GM21447 (cell line): ENCODE results near the gene LPP.
"Not testable (repeated sequence)": the region's sequence is repeated elsewhere in the genome, so short reads cannot be mapped to it uniquely, and the experiment has no call there.

Experiments
- ATAC-seq: cut with Tn5 transposase; IDR thresholded peaks from one replicate; pipeline ENCODE4 v1.9.1; 2021; ENCODE audit not compliant: unreplicated experiment

The LPP gene, protein sequence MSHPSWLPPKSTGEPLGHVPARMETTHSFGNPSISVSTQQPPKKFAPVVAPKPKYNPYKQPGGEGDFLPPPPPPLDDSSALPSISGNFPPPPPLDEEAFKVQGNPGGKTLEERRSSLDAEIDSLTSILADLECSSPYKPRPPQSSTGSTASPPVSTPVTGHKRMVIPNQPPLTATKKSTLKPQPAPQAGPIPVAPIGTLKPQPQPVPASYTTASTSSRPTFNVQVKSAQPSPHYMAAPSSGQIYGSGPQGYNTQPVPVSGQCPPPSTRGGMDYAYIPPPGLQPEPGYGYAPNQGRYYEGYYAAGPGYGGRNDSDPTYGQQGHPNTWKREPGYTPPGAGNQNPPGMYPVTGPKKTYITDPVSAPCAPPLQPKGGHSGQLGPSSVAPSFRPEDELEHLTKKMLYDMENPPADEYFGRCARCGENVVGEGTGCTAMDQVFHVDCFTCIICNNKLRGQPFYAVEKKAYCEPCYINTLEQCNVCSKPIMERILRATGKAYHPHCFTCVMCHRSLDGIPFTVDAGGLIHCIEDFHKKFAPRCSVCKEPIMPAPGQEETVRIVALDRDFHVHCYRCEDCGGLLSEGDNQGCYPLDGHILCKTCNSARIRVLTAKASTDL

DNA sequence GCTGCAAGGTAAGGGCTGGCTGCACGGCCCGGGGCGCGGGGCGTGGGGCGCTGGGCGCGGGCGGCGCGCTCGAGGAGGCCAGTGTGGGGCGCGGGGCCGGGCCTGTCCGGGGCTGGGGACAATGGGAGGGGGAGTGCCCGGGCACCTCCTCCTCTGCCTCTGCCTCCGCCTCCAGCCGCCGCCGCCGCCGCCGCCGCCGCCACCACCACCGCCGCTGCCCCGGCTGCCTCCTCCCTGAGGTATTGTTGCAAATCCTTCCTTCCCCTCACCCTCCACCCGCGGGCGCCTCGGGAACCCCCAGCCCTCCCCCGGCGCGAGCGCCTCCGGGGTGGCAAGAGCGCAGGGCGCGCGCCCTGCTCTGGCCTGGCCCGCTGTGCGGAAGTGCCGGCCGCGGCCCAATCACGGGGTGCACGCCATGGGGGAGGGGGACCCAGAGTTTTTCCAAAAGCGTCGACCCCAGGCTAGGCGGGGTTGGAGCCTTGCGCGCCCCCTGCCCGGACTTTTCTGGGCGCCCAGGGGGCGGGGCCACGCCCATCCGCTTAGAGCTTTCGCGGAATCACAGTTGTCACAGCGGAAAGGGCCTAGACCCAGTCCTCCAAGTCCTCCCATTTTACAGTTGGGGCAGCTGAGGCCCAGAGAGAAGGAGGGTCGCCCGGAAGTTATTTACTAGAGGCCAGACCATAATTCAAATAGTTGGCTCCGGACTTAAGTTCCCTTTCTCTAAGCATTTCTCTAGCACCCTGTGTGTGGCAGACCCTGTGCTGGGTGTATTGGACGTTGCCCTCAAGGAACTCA is at the start of gene LPP:
Gene LPP, plus strand, starts transcription at position 144 of the 795 bp plus-strand sequence. CDS start 251,964 bp downstream, outside the sequence.
- peak; percentile 74 for ATAC-seq

DNA sequence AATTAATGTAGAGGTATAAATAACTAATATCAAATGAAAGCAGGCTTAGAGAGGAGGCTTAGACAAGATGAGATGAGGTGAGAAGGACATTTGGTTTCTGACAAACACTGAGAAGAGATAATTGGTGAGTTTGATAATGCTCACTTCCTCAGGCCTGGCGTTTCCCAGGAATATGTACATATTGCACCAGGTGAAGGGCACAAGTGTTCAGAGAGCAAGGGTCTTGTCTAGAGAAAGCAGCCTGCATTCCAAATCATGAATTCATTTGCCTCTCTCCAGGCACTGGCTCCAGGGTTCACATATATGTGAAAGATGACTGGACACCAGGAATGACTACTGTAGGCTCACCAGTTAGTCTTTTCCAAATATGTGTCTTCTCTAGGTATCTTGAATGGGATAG is 48.0 kb upstream of the LPP start:
- ATAC-seq = no peak

DNA sequence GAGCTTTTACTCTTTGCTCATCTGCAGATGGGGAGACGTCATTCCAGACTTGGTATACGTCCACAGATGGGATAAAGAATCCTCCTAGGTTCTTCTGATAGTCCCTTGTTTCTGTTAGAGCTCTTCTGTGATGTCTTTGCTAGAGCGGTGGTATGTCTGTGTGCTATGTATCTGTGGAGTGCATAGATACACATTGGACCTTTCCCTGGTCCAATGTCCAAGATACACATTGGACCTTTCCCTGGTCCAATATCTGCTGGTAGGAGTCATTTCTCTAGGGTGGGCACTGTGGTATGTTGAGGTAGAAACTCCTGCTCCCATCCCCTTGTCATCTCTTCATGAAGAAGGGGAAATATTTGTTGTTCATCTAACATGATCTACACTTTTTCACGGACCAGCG is 47.5 kb upstream of the LPP start:
- ATAC-seq = no peak

DNA sequence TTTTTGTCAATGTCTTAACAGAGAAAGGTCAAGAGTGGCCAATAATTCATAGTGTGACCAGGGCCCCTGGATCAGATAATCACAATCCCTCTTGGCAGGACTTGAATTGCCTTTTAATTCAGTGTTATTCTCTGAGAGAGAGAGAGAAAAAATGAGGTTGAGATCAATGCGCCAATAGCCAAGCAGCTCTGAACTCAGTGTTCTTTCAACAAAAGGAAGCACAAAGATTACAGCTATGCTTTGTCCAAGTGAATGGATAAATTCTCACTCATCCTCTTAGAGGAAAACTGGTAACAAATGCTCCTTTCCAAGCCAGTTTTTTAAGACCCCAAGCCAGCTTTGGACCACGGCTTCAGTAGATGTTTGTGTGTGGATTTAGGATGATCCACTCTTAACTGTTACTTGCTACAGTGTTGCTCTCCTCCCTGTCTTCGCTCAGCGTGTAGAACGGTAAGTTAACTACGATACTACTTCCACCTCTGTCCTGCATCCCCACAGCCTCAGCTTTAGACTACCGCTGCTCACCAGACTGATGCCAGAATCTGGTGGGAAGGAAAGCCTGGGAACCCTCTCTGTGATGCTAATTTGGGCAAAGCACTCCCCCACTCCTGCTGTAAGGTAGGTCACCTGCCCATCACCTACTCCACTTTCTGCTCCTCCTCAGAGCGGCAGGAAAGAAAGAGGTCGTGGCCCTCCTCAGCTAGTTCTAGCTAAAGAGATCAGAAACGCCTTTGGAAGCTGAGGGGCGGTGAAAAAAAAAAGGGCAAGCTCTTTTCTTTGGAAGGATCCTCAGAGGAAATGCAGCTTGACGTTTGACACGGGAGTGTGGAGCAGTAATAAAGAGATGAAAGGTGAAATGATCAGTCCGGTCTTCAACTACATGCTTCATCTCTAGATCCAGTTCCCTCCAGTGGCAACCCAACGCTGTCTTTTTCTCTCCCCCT is 46.8 kb upstream of the LPP start:
- ATAC-seq = no peak

- no peak for ATAC-seq
Observed at GRCh38 chr3:188108703-188109412, 45.1 kb upstream of the LPP start.

GRCh38 chr3:188111002-188111584 is 42.9 kb upstream of the LPP start:
- no peak for ATAC-seq

- ATAC-seq = no peak
Observed at GRCh38 chr3:188113756-188114155, 40.2 kb upstream of the LPP start.

DNA sequence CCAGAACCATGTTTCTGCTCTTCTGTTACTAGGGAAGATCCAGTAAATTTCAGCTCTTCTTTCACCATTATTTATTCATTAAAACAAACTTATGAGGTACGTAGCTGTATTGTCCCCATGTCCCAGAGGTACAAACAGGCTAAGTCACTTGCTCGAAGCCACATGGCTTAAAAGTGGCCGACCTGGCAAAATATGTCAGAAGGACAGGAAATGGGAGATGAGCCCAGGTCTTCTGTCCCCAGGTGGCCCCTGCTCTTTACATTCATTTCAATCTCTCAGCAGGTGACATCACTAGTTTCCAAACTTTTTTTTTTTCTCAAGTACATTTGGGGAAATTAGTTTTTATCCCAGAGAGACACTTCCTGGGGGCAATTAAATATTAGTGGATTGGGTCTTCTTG is 34.1 kb upstream of the LPP start:
- no peak for ATAC-seq

GRCh38 chr3:188122571-188123169 is 31.3 kb upstream of the LPP start:
- ATAC-seq = no peak

GRCh38 chr3:188123170-188123905 is 30.6 kb upstream of the LPP start:
- no peak for ATAC-seq

GRCh38 chr3:188124184-188124583 is 29.8 kb upstream of the LPP start:
- no peak for ATAC-seq

DNA sequence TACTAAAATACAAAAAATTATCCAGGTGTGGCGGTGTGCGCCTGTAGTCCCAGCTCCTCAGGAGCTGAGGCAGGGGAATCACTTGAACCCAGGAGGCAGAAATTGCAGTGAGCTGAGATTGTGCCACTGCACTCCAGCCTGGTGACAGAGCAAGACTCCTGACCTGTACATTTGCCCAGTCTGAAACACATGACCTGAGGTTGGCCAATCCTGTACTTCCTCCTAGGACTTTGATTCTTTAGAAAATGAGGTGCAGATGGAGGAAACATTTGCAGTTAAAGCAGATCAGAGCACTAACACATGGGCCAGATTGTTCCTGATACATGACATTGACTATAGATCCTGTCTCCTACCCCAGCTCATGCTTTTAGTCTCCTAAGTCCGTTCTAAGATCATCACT is 28.9 kb upstream of the LPP start:
- ATAC-seq = no peak

DNA sequence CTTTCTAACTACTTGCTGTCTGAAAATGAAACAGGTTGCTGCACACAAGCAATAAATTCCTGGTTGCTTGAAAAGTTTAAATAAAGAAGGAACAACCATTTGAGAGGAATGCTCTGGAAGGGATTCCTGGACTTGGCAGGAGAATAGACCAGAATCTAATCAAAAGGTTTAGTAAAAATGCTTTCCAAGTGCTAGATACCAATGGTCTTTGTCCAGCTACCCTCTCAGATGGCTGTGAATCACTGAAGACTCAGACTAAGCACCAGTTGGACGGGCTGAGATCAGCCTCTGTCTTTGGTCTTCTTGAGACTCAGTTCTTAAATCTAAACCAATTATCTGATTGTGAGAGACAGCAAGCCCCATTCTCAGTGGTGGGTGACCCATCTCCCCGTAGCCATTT is 27.7 kb upstream of the LPP start:
- no peak for ATAC-seq

DNA sequence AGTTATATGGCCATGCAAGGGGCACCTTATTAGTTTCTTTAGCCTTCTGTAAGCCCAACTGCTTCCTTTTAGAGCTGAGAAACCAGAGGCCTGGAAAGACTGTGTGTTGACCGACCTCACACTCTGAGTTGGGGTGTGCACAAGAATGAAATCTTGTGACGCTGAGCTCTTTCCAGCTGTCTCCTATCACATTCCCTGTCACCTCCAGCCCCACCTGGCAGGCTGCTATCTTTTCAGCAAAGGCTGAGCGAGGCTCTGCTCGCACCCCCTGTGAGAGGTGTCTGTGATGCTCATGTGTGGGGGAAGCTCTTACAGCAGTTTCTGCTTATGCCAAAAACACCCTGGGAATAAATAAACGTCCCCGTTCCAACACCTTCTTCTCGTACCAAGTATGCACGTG is 27.0 kb upstream of the LPP start:
- no peak for ATAC-seq

DNA sequence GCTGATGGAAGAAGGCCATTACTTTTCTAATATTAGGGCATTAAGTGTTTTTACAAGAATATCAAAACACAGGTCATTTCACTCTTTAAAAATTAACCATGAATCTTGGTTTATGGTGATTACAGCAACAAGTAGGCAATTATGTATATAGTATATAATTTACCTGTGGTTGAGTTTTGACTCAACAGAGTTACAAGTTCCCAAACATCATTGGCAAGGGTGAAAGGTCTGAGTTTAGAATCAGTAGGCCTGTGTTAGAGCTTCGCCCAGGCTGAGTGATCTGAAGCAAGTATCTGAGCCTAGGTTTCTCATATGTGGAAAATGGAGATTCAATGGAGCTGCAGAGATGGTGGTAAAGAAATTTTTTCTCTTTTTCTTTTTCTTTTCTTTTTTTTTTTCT is 25.1 kb upstream of the LPP start:
- no peak for ATAC-seq

DNA sequence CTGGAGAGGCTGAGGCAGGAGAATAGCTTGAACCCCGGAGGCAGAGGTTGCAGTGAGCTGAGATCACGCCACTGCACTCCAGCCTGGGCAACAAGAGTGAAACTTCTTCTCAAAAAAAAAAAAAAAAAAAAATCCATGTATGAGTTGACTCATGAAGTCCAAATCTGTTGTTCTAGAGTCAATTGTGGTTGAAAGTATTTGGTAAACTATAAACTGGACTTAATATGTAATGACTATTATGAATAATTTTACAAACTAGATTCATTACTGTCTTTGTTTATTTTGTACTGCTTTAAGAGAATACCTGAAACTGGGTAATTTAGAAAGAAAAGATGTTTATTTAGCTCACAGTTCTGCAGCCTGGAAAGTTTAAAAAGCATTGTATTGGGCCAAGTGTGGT is 22.9 kb upstream of the LPP start:
- ATAC-seq = not testable (repeated sequence)

GRCh38 chr3:188133219-188133618 is 20.7 kb upstream of the LPP start:
- peak; percentile 59 for ATAC-seq

DNA sequence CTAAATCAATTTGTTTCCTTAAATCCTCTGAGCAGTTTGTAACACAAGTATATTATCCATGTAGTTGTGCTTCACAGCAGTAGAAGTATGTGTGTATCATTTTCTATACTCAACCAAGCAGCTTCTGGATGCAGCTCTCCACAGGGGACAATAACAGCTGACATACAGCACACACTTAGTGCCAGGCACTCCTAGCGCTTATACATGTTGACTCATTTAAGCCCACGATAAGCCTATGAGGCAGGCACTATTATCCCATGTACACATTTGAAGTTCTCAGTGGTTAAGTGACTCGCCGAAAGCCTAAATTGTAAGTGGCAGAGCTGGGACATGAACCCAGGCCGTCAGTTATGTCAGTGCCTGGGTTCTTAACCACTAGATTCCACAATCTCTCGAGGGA is 20.3 kb upstream of the LPP start:
- ATAC-seq = no peak

GRCh38 chr3:188134079-188134478 is 19.9 kb upstream of the LPP start:
- no peak for ATAC-seq
